LNCAP (cell line): ENCODE data around the gene ECT2.
A peak's percentile ranks its signal among the peaks of the same experiment; 100 is the strongest.

Source experiments
- CTCF ChIP-seq: fragments of 450-650 bp; IDR thresholded peaks from 2 replicates; pipeline ENCODE4 v1.5.1; 2017; ENCODE audit warnings: mild to moderate bottlenecking

Gene ECT2

GRCh38 chr3:172717493-172718088 lies 32.9 kb upstream of the ECT2 start:
- TF ChIP-seq CTCF = peak; percentile 77

- TF ChIP-seq CTCF = no peak
These were observed 24.1 kb upstream of the ECT2 start for GRCh38 chr3:172726380-172726779.

- TF ChIP-seq CTCF = no peak
These were observed 15.5 kb upstream of the ECT2 start for GRCh38 chr3:172735014-172735413.

- no peak for TF ChIP-seq CTCF
These were observed 11.1 kb upstream of the ECT2 start for GRCh38 chr3:172739462-172739861.

- TF ChIP-seq CTCF = no peak
These were observed 4.1 kb upstream of the ECT2 start for GRCh38 chr3:172746475-172746874.

GRCh38 chr3:172749230-172749965 lies 1.1 kb upstream of the ECT2 start:
- TF ChIP-seq CTCF = no peak

- TF ChIP-seq CTCF = no peak
These were observed 508 bp upstream of the ECT2 start for GRCh38 chr3:172750069-172750367.
